Measurements from ENCODE around the gene ASB1.

Gene ASB1

GRCh38 chr2:238383743-238384380 is 42.9 kb upstream of the ASB1 start:
- TF ChIP-seq PAX5 (IDR thresholded peaks at IDR 0.05; ENCODE audit: insufficient read depth, low read length, severe bottlenecking) (no peak), POLR2AphosphoS5 (IDR thresholded peaks at IDR 0.05; ENCODE audit: low read depth, low read length) (no peak), POU2F2 (IDR thresholded peaks at IDR 0.05; ENCODE audit: low read depth, low read length) (no peak), POLR2A (IDR thresholded peaks at IDR 0.05; ENCODE audit: low read depth, low read length) (no peak), SPI1 (IDR thresholded peaks at IDR 0.05; ENCODE audit: low read depth, low read length) (no peak), TAF1 (IDR thresholded peaks at IDR 0.05; ENCODE audit: low read depth, low read length) (no peak)
- DNase-seq (ENCODE audit: insufficient read length, low spot score) (no peak), FAIRE-seq (peak; percentile 76)

GRCh38 chr2:238387332-238387731 is 39.4 kb upstream of the ASB1 start:
- DNase-seq (ENCODE audit: insufficient read length, low spot score) (no peak), FAIRE-seq (no peak)
- TF ChIP-seq POLR2AphosphoS5 (IDR thresholded peaks at IDR 0.05; ENCODE audit: low read depth, low read length), result no peak
- no peak for TF ChIP-seq SPI1 (IDR thresholded peaks at IDR 0.05; ENCODE audit: low read depth, low read length)
- TF ChIP-seq TAF1 (IDR thresholded peaks at IDR 0.05; ENCODE audit: low read depth, low read length), result no peak
- no peak for TF ChIP-seq POLR2A (IDR thresholded peaks at IDR 0.05; ENCODE audit: low read depth, low read length)
- no peak for TF ChIP-seq PAX5 (IDR thresholded peaks at IDR 0.05; ENCODE audit: insufficient read depth, low read length, severe bottlenecking)
- TF ChIP-seq POU2F2 (IDR thresholded peaks at IDR 0.05; ENCODE audit: low read depth, low read length), result no peak

- TF ChIP-seq POLR2A (IDR thresholded peaks at IDR 0.05; ENCODE audit: low read depth, low read length) (no peak), POLR2AphosphoS5 (IDR thresholded peaks at IDR 0.05; ENCODE audit: low read depth, low read length) (no peak), PAX5 (IDR thresholded peaks at IDR 0.05; ENCODE audit: insufficient read depth, low read length, severe bottlenecking) (no peak), POU2F2 (IDR thresholded peaks at IDR 0.05; ENCODE audit: low read depth, low read length) (no peak), SPI1 (IDR thresholded peaks at IDR 0.05; ENCODE audit: low read depth, low read length) (no peak), TAF1 (IDR thresholded peaks at IDR 0.05; ENCODE audit: low read depth, low read length) (no peak)
- DNase-seq (ENCODE audit: insufficient read length, low spot score) (no peak), FAIRE-seq (no peak)
Measured at GRCh38 chr2:238388794-238389193, 37.9 kb upstream of the ASB1 start.

GRCh38 chr2:238389988-238390589 is 36.6 kb upstream of the ASB1 start:
- no peak for TF ChIP-seq SPI1 (IDR thresholded peaks at IDR 0.05; ENCODE audit: low read depth, low read length)
- TF ChIP-seq POU2F2 (IDR thresholded peaks at IDR 0.05; ENCODE audit: low read depth, low read length), result no peak
- TF ChIP-seq PAX5 (IDR thresholded peaks at IDR 0.05; ENCODE audit: insufficient read depth, low read length, severe bottlenecking), result no peak
- no peak for TF ChIP-seq TAF1 (IDR thresholded peaks at IDR 0.05; ENCODE audit: low read depth, low read length)
- TF ChIP-seq POLR2AphosphoS5 (IDR thresholded peaks at IDR 0.05; ENCODE audit: low read depth, low read length), result no peak
- DNase-seq (ENCODE audit: insufficient read length, low spot score) (no peak), FAIRE-seq (no peak)

GRCh38 chr2:238391042-238391689 is 35.6 kb upstream of the ASB1 start:
- no peak for DNase-seq (ENCODE audit: insufficient read length, low spot score)
- TF ChIP-seq PAX5 (IDR thresholded peaks at IDR 0.05; ENCODE audit: insufficient read depth, low read length, severe bottlenecking), result no peak
- TF ChIP-seq POLR2A (IDR thresholded peaks at IDR 0.05; ENCODE audit: low read depth, low read length), result no peak
- no peak for TF ChIP-seq SPI1 (IDR thresholded peaks at IDR 0.05; ENCODE audit: low read depth, low read length)
- TF ChIP-seq POLR2AphosphoS5 (IDR thresholded peaks at IDR 0.05; ENCODE audit: low read depth, low read length), result no peak
- TF ChIP-seq TAF1 (IDR thresholded peaks at IDR 0.05; ENCODE audit: low read depth, low read length), result no peak
- no peak for TF ChIP-seq POU2F2 (IDR thresholded peaks at IDR 0.05; ENCODE audit: low read depth, low read length)
- FAIRE-seq, result no peak

- FAIRE-seq, result no peak
- no peak for TF ChIP-seq TAF1 (IDR thresholded peaks at IDR 0.05; ENCODE audit: low read depth, low read length)
- TF ChIP-seq POLR2AphosphoS5 (IDR thresholded peaks at IDR 0.05; ENCODE audit: low read depth, low read length), result no peak
- no peak for TF ChIP-seq POU2F2 (IDR thresholded peaks at IDR 0.05; ENCODE audit: low read depth, low read length)
- no peak for TF ChIP-seq SPI1 (IDR thresholded peaks at IDR 0.05; ENCODE audit: low read depth, low read length)
- TF ChIP-seq PAX5 (IDR thresholded peaks at IDR 0.05; ENCODE audit: insufficient read depth, low read length, severe bottlenecking), result no peak
- TF ChIP-seq POLR2A (IDR thresholded peaks at IDR 0.05; ENCODE audit: low read depth, low read length), result no peak
- no peak for DNase-seq (ENCODE audit: insufficient read length, low spot score)
Measured at GRCh38 chr2:238396663-238397062, 30.1 kb upstream of the ASB1 start.

GRCh38 chr2:238397356-238397755 is 29.4 kb upstream of the ASB1 start:
- TF ChIP-seq POLR2A (IDR thresholded peaks at IDR 0.05; ENCODE audit: low read depth, low read length) (no peak), POU2F2 (IDR thresholded peaks at IDR 0.05; ENCODE audit: low read depth, low read length) (no peak), POLR2AphosphoS5 (IDR thresholded peaks at IDR 0.05; ENCODE audit: low read depth, low read length) (no peak), TAF1 (IDR thresholded peaks at IDR 0.05; ENCODE audit: low read depth, low read length) (no peak), SPI1 (IDR thresholded peaks at IDR 0.05; ENCODE audit: low read depth, low read length) (no peak), PAX5 (IDR thresholded peaks at IDR 0.05; ENCODE audit: insufficient read depth, low read length, severe bottlenecking) (no peak)
- DNase-seq (ENCODE audit: insufficient read length, low spot score) (no peak), FAIRE-seq (no peak)

GRCh38 chr2:238398577-238398976 is 28.1 kb upstream of the ASB1 start:
- DNase-seq (ENCODE audit: insufficient read length, low spot score), result no peak
- no peak for FAIRE-seq
- TF ChIP-seq PAX5 (IDR thresholded peaks at IDR 0.05; ENCODE audit: insufficient read depth, low read length, severe bottlenecking), result no peak
- no peak for TF ChIP-seq TAF1 (IDR thresholded peaks at IDR 0.05; ENCODE audit: low read depth, low read length)

GRCh38 chr2:238399094-238399493 is 27.6 kb upstream of the ASB1 start:
- no peak for FAIRE-seq

More at GRCh38 chr2:238399094-238399493, 27.6 kb upstream of the ASB1 start:
- TF ChIP-seq PAX5 (IDR thresholded peaks at IDR 0.05; ENCODE audit: insufficient read depth, low read length, severe bottlenecking) (no peak), POU2F2 (IDR thresholded peaks at IDR 0.05; ENCODE audit: low read depth, low read length) (no peak), POLR2AphosphoS5 (IDR thresholded peaks at IDR 0.05; ENCODE audit: low read depth, low read length) (no peak), SPI1 (IDR thresholded peaks at IDR 0.05; ENCODE audit: low read depth, low read length) (no peak), POLR2A (IDR thresholded peaks at IDR 0.05; ENCODE audit: low read depth, low read length) (no peak), TAF1 (IDR thresholded peaks at IDR 0.05; ENCODE audit: low read depth, low read length) (no peak)
- DNase-seq (ENCODE audit: insufficient read length, low spot score), result no peak

Data from GM12891 (cell line).